Vagina (tissue), 2 donors: ENCODE data around the gene OR10A3. TPM values are rescaled to one million over a fixed set of nuclear protein-coding genes. Genes with fewer than 3 reads are reported as not detected.

ENCODE experiments used
- DNase-seq, 2 donors: peaks; one replicate each; pipeline ENCODE4 v3.0.0-alpha.2; 2017; ENCODE audit errors: extremely low spot score in 2 of 2
- H3K27ac ChIP-seq: fragments of 200-600 bp; sonication (generic); one replicate; pipeline ENCODE4 v1.5.1; 2019
- H3K27me3 ChIP-seq: fragments of 200-600 bp; sonication (generic); one replicate; pipeline ENCODE4 v1.5.1; 2019
- H3K36me3 ChIP-seq, 2 donors: fragments of 200-600 bp; sonication (generic); one replicate each; pipeline ENCODE4 v1.5.1; 2017 to 2019
- H3K4me1 ChIP-seq: fragments of 200-600 bp; sonication (generic); one replicate; pipeline ENCODE4 v1.5.1; 2019
- H3K4me3 ChIP-seq, 2 donors: fragments of 200-600 bp; sonication (generic); 1 replicate in 1 of 2; 2 replicates in 1 of 2; pipeline ENCODE4 v1.5.1; 2016 to 2019
- H3K9me3 ChIP-seq: fragments of 200-600 bp; sonication (generic); one replicate; pipeline ENCODE4 v1.5.1; 2019
- POLR2A ChIP-seq, 2 donors: fragments of 450-650 bp; IDR thresholded peaks; one replicate each; pipeline ENCODE4 v1.6.1; 2017; ENCODE audit warnings: antibody characterized with exemption in 2 of 2, mild to moderate bottlenecking in 2 of 2, moderate library complexity in 2 of 2
- POLR2AphosphoS5 ChIP-seq, 2 donors: sonication (generic); formaldehyde crosslinking; IDR thresholded peaks; one replicate each; pipeline ENCODE4 v1.9.0; 2017; ENCODE audit warnings: antibody characterized with exemption in 2 of 2, mild to moderate bottlenecking in 2 of 2, low read depth in 1 of 2; ENCODE audit not compliant: insufficient read depth in 1 of 2
- intact Hi-C: fragments of 100-400 bp; cut with DNase I; formaldehyde crosslinking; loops from one replicate; pipeline ENCODE4 v1.15.1; 2023
- small RNA-seq: library from RNA; depleted of rRNA; stranded (forward); fragments of <200 nt; gene quantifications from one replicate; pipeline ENCODE3, GENCODE V24; 2016
- total RNA-seq: library from RNA; depleted of rRNA; stranded (reverse); fragments of >200 nt; gene quantifications from one replicate; pipeline ENCODE4 v1.2.3, GENCODE V29; 2016
- TF ChIP-seq, protein P1 (sequence below), 3 experiments: fragments of 450-650 bp in 2 of 3; fragments of 200-600 bp in 1 of 3; sonication (generic) in 1 of 3; IDR thresholded peaks; one replicate each; pipeline ENCODE4 v1.5.1; 2017 to 2019; ENCODE audit warnings: antibody characterized with exemption in 3 of 3, mild to moderate bottlenecking in 2 of 3, moderate library complexity in 2 of 3

OR10A3 gene
- total RNA-seq, 1 donor from 2014 or later, result not detected

DNA sequence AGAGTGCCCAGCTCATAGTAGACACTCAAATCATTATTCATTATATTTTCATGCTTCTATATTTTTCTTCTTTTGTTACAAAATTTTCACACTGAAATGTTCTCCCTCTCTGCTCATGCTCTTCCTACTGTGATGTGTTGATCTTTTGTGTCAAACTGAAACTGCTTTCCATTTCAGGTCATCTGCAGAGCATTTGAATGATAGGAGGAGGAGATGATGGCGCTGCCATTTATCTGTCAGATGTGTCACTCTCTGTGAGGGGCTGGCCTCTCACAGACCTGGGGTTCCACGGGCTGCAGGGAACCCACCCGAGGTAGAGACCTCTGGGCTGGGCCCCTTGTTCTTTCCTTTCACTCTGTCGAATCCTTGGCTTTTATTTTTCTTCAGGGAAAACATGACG is 51.5 kb downstream of the OR10A3 start:
- no peak for DNase-seq
- no peaks in the 10 kb centered on the region for H3K4me1 ChIP-seq
- no peak overlapping the region for H3K27ac ChIP-seq
- H3K9me3 ChIP-seq, result no peaks in the 10 kb centered on the region
- no peaks in the 10 kb centered on the region for H3K27me3 ChIP-seq
- no peak overlapping the region for H3K4me3 ChIP-seq
- intact Hi-C loops, result loop anchor here (10.0 kb wide), 1 partner anchor 95 kb away; the partner anchor contains the start of gene EIF3F
- H3K36me3 ChIP-seq, result no peaks in the 10 kb centered on the region
- TF ChIP-seq, protein P1, sequence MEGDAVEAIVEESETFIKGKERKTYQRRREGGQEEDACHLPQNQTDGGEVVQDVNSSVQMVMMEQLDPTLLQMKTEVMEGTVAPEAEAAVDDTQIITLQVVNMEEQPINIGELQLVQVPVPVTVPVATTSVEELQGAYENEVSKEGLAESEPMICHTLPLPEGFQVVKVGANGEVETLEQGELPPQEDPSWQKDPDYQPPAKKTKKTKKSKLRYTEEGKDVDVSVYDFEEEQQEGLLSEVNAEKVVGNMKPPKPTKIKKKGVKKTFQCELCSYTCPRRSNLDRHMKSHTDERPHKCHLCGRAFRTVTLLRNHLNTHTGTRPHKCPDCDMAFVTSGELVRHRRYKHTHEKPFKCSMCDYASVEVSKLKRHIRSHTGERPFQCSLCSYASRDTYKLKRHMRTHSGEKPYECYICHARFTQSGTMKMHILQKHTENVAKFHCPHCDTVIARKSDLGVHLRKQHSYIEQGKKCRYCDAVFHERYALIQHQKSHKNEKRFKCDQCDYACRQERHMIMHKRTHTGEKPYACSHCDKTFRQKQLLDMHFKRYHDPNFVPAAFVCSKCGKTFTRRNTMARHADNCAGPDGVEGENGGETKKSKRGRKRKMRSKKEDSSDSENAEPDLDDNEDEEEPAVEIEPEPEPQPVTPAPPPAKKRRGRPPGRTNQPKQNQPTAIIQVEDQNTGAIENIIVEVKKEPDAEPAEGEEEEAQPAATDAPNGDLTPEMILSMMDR (IDR thresholded peaks at IDR 0.05), result no peak
- TF ChIP-seq POLR2A (IDR thresholded peaks at IDR 0.05) (no peak), POLR2AphosphoS5 (IDR thresholded peaks at IDR 0.05; ENCODE audit: insufficient read depth in 1 of 2, low read depth in 1 of 2) (no peak)

Small RNA genes within 50 kb of the gene (small RNA-seq; reads per million reads assigned to genes)
- not detected for gene COX6CP5
- gene RNU6-943P, result not detected

Other genes with a start within 250 kb of the OR10A3 start
- gene OVCH2, start 235.2 kb downstream of the OR10A3 start, total RNA-seq, result not detected
- not detected for gene OR5P2, start 144.8 kb downstream of the OR10A3 start, total RNA-seq
- 1.7 TPM for gene OR5P3, start 110.9 kb downstream of the OR10A3 start, total RNA-seq
- gene OR10A6, start 10.4 kb downstream of the OR10A3 start, total RNA-seq, result not detected
- gene NLRP10, start 23.7 kb upstream of the OR10A3 start, total RNA-seq, result not detected
- gene EIF3F, start 45.6 kb upstream of the OR10A3 start, total RNA-seq, result 336 TPM
- gene TUB, start 139.5 kb upstream of the OR10A3 start, total RNA-seq, result 13.5 TPM
- gene RIC3, start 227.3 kb upstream of the OR10A3 start, total RNA-seq, result 17.7 TPM